ENCODE data around the gene SNX1.
A peak's percentile ranks its signal among the peaks of the same experiment; 100 is the strongest.
"Not testable (repeated sequence)": the region's sequence is repeated elsewhere in the genome, so short reads cannot be mapped to it uniquely, and the experiment has no call there.

SNX1 gene

DNA sequence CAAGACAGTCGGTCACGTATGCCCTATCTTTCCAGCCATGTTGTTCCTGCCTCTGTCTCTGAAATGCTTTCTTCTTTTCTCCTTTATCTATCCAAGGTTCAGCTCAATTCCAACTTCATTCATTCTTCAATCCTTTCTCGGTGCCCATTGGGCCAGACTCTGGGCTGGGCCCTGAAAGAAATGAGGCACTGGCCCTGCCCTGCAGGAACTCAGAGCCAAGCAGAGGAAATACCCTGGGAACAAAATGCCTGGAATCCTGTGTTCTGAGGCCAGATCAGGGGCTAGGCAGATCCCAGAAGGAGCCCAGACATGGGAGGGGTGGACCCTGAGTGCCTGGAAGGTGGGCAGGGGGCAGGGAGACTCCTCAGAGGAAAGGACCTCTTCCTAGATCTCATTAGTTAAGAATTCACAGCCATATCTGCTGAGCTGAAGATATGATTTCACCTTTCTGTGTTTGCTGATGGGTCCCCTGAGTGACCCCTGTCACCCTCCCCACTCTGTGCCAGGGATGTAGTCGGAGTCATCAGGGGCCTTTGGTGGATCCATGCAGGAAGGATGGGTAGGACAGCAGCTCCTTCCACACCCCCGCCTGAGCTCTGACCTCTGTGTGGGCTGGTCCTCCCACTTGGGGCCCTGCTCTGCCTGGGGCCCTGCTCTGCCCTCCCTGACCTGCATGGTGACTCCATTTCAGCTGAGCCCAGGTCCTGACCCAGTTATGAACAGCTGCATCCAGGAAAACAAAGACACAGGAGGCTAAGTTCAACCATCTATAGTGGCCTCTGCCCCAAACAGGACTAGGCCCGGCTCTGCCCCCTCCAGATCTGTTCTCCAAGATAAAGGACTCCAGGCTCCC, 44.1 kb upstream of the SNX1 start:
- no peak for DNase-seq (ENCODE audit: low read depth)
- H3K4me3 ChIP-seq (ENCODE audit: low read depth, low read length): no peak overlapping the region
- TF ChIP-seq, protein P1, sequence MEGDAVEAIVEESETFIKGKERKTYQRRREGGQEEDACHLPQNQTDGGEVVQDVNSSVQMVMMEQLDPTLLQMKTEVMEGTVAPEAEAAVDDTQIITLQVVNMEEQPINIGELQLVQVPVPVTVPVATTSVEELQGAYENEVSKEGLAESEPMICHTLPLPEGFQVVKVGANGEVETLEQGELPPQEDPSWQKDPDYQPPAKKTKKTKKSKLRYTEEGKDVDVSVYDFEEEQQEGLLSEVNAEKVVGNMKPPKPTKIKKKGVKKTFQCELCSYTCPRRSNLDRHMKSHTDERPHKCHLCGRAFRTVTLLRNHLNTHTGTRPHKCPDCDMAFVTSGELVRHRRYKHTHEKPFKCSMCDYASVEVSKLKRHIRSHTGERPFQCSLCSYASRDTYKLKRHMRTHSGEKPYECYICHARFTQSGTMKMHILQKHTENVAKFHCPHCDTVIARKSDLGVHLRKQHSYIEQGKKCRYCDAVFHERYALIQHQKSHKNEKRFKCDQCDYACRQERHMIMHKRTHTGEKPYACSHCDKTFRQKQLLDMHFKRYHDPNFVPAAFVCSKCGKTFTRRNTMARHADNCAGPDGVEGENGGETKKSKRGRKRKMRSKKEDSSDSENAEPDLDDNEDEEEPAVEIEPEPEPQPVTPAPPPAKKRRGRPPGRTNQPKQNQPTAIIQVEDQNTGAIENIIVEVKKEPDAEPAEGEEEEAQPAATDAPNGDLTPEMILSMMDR (IDR thresholded peaks at IDR 0.05; ENCODE audit: insufficient read depth, low read depth, low read length, missing control alignments): no peak

DNA sequence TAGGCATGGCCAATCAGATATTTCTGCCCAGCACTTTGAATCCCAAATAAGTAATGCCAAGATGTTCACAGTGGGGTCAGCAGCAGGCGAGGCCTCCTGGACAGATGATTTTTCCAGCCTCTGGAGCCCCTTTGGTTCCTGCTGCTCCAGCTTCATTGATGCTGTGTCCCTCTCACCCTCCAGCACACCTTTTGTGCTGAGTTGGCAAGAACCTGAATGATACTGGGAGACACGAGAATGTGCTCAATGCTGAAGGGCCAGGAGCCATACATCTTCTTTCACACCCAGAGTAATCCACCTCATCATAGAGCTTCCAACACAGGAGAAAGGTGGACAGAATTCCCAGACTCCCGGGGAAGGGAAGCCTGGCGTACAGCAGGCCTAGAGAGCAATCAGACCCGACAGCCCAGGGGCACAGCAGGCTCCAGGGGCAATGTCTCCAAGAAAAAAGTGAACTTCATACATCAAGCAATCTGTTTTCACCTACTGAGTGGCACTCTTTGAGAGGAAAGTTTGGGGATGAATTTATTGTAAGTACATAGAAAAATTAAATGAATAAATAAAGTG, 42.8 kb upstream of the SNX1 start:
- no peak for DNase-seq (ENCODE audit: low read depth)
- no peak overlapping the region for H3K4me3 ChIP-seq (ENCODE audit: low read depth, low read length)
- TF ChIP-seq, protein P1 (IDR thresholded peaks at IDR 0.05; ENCODE audit: insufficient read depth, low read depth, low read length, missing control alignments): no peak

DNA sequence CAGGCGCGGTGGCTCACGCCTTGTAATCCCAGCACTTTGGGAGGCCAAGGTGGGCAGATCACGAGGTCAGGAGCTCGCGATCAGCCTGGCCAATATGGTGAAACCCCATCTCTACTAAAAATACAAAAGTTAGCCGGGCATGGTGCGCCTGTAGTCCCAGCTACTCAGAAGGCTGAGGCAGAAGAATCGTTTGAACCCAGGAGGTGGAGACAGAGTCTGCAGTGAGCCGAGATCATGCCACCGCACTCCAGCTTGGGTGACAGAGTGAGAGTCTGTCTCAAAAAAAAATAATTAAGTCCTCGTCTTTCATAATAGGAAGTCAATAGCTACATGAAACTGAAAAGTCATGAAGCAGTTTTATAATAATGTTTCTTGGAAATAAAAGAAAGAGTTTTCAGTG, 42.1 kb upstream of the SNX1 start:
- DNase-seq (ENCODE audit: low read depth); H3K4me3 ChIP-seq (ENCODE audit: low read depth, low read length): not testable (repeated sequence)

DNA sequence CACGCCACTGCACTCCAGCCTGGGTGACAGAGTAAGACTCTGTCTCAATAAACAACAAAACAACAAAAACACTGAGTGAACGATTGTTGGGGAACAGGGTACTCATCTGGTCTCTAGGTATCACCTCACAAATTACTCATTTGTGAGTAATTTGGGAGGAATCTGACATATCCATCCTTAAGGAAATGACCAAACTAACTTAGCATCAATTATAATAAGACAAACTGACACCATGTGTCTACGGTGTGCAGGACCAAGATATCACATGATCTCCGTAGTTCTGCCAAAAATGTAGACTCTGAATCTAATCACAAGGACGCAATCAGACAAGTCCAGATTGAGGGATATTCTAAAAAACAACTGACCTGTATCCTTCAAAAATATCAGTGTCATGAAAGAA, 37.5 kb upstream of the SNX1 start:
- no peak overlapping the region for H3K4me3 ChIP-seq (ENCODE audit: low read depth, low read length)
- no peak for DNase-seq (ENCODE audit: low read depth)
- TF ChIP-seq, protein P1 (IDR thresholded peaks at IDR 0.05; ENCODE audit: insufficient read depth, low read depth, low read length, missing control alignments): no peak

DNA sequence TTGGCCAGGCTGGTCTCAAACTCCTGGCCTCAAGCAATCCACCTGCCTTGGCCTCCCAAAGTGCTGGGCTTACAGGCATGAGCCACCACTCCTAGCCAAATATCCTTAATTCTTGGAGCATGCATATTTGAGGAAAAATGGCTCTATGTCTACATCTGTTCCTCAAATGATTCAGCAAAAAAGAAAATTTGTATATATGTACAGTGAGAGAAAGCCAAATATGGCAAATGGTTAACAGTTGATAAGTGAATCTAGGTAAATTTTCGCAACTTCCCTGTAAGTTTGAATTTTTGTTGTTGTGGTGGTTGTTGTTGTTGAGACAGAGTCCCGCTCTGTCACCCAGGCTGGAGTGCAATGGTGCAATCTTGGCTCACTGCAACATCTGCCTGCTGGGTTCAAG, 36.7 kb upstream of the SNX1 start:
- DNase-seq (ENCODE audit: low read depth); H3K4me3 ChIP-seq (ENCODE audit: low read depth, low read length): not testable (repeated sequence)

DNA sequence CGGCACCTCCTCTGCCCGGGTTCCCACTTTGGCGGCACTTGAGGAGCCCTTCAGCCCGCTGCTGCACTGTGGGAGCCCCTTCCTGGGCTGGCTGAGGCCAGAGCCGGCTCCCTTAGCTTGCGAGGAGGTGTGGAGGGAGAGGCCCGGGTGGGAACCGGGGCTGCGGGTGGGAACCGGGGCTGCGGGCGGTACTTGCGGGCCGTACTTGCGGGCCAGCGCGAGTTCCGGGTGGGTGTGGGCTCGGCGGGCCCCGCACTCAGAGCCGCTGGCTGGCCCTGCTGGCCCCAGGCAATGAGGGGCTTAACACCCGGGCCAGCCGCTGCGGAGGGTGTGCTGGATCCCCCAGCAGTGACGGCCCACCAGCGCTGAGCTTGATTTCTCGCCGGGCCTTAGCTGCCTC, 35.1 kb upstream of the SNX1 start:
- DNase-seq (ENCODE audit: low read depth): no peak
- TF ChIP-seq, protein P1 (IDR thresholded peaks at IDR 0.05; ENCODE audit: insufficient read depth, low read depth, low read length, missing control alignments): no peak

DNA sequence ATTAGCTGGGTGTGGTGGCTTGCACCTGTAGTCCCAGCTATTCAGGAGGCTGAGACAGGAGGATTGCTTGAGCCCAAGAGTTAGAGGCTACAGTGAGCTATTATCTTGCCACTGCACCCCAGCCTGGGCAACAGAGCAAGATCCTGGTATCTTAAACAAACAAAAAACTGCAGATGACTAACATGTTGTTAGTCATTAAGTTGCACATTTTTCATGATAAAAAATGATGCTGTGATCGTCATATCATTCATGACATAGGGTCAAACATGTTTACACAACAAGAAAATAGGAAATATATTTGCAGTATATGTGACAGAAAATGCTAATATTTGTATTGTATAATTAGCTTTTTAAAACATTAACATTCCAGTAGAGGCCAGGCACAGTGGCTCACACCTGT, 29.3 kb upstream of the SNX1 start:
- H3K4me3 ChIP-seq (ENCODE audit: low read depth, low read length): no peak overlapping the region
- TF ChIP-seq, protein P1 (IDR thresholded peaks at IDR 0.05; ENCODE audit: insufficient read depth, low read depth, low read length, missing control alignments): no peak
- DNase-seq (ENCODE audit: low read depth): no peak

More for the DNA sequence above, 35.1 kb upstream of the SNX1 start:
- no peak overlapping the region for H3K4me3 ChIP-seq (ENCODE audit: low read depth, low read length)

DNA sequence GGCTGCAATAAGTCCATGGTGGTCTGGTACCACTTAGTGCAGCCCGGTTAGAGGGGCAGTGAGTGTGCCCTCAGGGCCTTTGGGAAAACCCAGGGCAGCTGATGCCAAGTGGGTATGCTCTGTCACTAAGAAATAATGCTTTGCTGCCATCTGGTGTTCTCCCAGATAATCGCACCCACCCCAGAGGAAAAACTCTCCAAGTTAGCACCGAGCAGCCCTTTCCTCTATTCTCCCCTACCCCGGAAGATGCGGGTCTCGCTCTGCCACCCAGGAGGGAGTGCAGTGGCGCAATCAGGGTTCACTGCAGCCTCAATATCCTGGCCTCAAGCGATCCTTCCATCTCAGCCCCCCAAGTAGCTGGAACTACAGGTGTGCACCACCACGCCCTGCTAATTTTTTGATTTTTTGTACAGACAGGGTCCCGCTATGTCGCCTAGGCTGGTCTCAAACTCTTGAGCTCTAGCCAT, 28.2 kb upstream of the SNX1 start:
- H3K4me3 ChIP-seq (ENCODE audit: low read depth, low read length): no peak overlapping the region
- TF ChIP-seq, protein P1 (IDR thresholded peaks at IDR 0.05; ENCODE audit: insufficient read depth, low read depth, low read length, missing control alignments): peak; percentile 81
- DNase-seq (ENCODE audit: low read depth): peak; percentile 73

All from GM12865 (cell line).